H1 (cell line): ENCODE measurements around the gene FREM1.

Experiments used
- POLR2AphosphoS5 ChIP-seq: IDR thresholded peaks from 2 replicates; pipeline ENCODE4 v1.6.1; 2011; ENCODE audit warnings: low read depth, low read length
- SP1 ChIP-seq: IDR thresholded peaks from 2 replicates; pipeline ENCODE4 v1.6.1; 2011; ENCODE audit warnings: low read depth, low read length
- YY1 ChIP-seq: IDR thresholded peaks from 2 replicates; pipeline ENCODE4 v1.6.1; 2011; ENCODE audit warnings: low read depth, mild to moderate bottlenecking, low read length
- TF ChIP-seq, protein P1 (sequence below), 3 experiments: IDR thresholded peaks; 1 replicate in 2 of 3; 2 replicates in 1 of 3; pipeline versions ENCODE4 v1.5.1 to v1.6.1; 2011; ENCODE audit warnings: low read length in 3 of 3, mild to moderate bottlenecking in 3 of 3, inconsistent platforms in 2 of 3, low read depth in 1 of 3, moderate library complexity in 1 of 3; ENCODE audit not compliant: insufficient read depth in 1 of 3; ENCODE audit errors: control extremely low read depth in 1 of 3

DNA sequence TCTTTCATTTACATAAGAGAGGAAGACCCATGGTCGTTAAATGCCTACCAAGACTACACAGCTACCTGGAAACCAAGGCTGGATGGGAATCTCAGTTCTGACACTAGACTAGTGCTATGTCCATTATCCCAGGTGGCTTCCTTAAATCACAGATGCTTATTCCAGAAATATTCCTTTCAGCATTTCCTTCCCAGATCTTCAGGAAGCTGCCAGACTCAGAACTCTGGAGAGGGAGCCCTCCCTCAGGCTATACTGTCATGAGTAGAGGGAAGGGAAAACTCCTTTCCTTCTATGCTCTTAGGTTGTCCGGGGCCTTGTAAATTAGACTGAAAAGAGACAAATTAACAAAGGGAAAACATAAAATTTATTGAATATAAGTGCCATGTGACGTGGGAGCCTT, 20.8 kb downstream of the FREM1 start:
- TF ChIP-seq, protein P1, sequence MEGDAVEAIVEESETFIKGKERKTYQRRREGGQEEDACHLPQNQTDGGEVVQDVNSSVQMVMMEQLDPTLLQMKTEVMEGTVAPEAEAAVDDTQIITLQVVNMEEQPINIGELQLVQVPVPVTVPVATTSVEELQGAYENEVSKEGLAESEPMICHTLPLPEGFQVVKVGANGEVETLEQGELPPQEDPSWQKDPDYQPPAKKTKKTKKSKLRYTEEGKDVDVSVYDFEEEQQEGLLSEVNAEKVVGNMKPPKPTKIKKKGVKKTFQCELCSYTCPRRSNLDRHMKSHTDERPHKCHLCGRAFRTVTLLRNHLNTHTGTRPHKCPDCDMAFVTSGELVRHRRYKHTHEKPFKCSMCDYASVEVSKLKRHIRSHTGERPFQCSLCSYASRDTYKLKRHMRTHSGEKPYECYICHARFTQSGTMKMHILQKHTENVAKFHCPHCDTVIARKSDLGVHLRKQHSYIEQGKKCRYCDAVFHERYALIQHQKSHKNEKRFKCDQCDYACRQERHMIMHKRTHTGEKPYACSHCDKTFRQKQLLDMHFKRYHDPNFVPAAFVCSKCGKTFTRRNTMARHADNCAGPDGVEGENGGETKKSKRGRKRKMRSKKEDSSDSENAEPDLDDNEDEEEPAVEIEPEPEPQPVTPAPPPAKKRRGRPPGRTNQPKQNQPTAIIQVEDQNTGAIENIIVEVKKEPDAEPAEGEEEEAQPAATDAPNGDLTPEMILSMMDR (IDR thresholded peaks at IDR 0.05; ENCODE audit: control extremely low read depth in 1 of 3, insufficient read depth in 1 of 3, low read depth in 1 of 3, low read length in 3 of 3): no peak
- TF ChIP-seq YY1 (no peak), SP1 (no peak), POLR2AphosphoS5 (no peak)
